Panc1 (cell line): ENCODE data around the gene PRDM5.

ENCODE experiments used
- POLR2AphosphoS5 ChIP-seq: IDR thresholded peaks from 2 replicates; pipeline ENCODE4 v1.6.1; 2012; ENCODE audit warnings: mild to moderate bottlenecking, low read depth, low read length, moderate library complexity
- TF ChIP-seq, protein P1 (sequence below), 2 experiments: IDR thresholded peaks; 2 replicates each; pipeline ENCODE4 v1.6.1; 2011 to 2012; ENCODE audit warnings: low read depth in 2 of 2, control low read depth in 1 of 2, low read length in 1 of 2, mild to moderate bottlenecking in 1 of 2, moderate library complexity in 1 of 2; ENCODE audit not compliant: insufficient read depth in 1 of 2
- TF ChIP-seq, protein P2 (sequence below): fragments of 450-650 bp; IDR thresholded peaks from 2 replicates; pipeline ENCODE4 v1.5.1; 2017; ENCODE audit warnings: mild to moderate bottlenecking

DNA sequence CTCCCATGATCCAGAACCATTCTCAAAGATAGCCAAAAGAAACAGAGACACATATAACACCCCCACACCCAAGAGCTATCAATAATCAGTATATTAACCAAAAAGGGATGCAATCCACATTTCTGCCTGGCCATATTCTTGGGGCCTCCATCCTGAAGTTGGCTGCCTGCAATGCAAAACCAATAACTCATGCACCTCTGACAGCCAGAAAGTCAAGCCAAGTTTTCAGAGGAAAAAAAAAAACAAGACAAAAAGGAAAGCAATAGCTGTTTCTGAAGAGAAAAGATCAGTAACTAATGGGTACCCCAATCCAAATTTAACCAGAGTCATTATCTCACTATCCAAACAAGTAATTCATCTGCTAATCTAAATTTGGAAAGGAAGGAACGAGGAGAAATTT, 7.3 kb upstream of the PRDM5 start:
- TF ChIP-seq, protein P1, sequence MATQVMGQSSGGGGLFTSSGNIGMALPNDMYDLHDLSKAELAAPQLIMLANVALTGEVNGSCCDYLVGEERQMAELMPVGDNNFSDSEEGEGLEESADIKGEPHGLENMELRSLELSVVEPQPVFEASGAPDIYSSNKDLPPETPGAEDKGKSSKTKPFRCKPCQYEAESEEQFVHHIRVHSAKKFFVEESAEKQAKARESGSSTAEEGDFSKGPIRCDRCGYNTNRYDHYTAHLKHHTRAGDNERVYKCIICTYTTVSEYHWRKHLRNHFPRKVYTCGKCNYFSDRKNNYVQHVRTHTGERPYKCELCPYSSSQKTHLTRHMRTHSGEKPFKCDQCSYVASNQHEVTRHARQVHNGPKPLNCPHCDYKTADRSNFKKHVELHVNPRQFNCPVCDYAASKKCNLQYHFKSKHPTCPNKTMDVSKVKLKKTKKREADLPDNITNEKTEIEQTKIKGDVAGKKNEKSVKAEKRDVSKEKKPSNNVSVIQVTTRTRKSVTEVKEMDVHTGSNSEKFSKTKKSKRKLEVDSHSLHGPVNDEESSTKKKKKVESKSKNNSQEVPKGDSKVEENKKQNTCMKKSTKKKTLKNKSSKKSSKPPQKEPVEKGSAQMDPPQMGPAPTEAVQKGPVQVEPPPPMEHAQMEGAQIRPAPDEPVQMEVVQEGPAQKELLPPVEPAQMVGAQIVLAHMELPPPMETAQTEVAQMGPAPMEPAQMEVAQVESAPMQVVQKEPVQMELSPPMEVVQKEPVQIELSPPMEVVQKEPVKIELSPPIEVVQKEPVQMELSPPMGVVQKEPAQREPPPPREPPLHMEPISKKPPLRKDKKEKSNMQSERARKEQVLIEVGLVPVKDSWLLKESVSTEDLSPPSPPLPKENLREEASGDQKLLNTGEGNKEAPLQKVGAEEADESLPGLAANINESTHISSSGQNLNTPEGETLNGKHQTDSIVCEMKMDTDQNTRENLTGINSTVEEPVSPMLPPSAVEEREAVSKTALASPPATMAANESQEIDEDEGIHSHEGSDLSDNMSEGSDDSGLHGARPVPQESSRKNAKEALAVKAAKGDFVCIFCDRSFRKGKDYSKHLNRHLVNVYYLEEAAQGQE (IDR thresholded peaks at IDR 0.05; ENCODE audit: insufficient read depth in 1 of 2, low read depth in 2 of 2, low read length in 1 of 2): no peak
- TF ChIP-seq, protein P2, sequence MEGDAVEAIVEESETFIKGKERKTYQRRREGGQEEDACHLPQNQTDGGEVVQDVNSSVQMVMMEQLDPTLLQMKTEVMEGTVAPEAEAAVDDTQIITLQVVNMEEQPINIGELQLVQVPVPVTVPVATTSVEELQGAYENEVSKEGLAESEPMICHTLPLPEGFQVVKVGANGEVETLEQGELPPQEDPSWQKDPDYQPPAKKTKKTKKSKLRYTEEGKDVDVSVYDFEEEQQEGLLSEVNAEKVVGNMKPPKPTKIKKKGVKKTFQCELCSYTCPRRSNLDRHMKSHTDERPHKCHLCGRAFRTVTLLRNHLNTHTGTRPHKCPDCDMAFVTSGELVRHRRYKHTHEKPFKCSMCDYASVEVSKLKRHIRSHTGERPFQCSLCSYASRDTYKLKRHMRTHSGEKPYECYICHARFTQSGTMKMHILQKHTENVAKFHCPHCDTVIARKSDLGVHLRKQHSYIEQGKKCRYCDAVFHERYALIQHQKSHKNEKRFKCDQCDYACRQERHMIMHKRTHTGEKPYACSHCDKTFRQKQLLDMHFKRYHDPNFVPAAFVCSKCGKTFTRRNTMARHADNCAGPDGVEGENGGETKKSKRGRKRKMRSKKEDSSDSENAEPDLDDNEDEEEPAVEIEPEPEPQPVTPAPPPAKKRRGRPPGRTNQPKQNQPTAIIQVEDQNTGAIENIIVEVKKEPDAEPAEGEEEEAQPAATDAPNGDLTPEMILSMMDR: no peak
- TF ChIP-seq POLR2AphosphoS5: no peak
